GM19025 (cell line): ENCODE results near the gene SETD2.
A peak's percentile ranks its signal among the peaks of the same experiment; 100 is the strongest.

Experiments
- ATAC-seq: cut with Tn5 transposase; IDR thresholded peaks from one replicate; pipeline ENCODE4 v1.9.1; 2021; ENCODE audit warnings: mild to moderate bottlenecking, low read depth, moderate library complexity; ENCODE audit not compliant: unreplicated experiment

The SETD2 gene

GRCh38 chr3:47000922-47001730, 162.8 kb downstream of the SETD2 start:
- ATAC-seq = no peak

- ATAC-seq = no peak
Measured at GRCh38 chr3:47000198-47000815, 163.6 kb downstream of the SETD2 start.

- no peak for ATAC-seq
Measured at GRCh38 chr3:46999516-47000197, 164.3 kb downstream of the SETD2 start.

- ATAC-seq = no peak
Measured at GRCh38 chr3:46998852-46999515, 164.9 kb downstream of the SETD2 start.

- no peak for ATAC-seq
Measured at GRCh38 chr3:46998121-46998851, 165.6 kb downstream of the SETD2 start.

- ATAC-seq = no peak
Measured at GRCh38 chr3:46997453-46998091, 166.3 kb downstream of the SETD2 start.

- no peak for ATAC-seq
Measured at GRCh38 chr3:46996689-46997452, 167.0 kb downstream of the SETD2 start.

GRCh38 chr3:46995901-46996562, 167.9 kb downstream of the SETD2 start:
- no peak for ATAC-seq

GRCh38 chr3:46994801-46995731, 168.8 kb downstream of the SETD2 start:
- ATAC-seq = no peak

GRCh38 chr3:46993986-46994385, 169.9 kb downstream of the SETD2 start:
- ATAC-seq = no peak

- no peak for ATAC-seq
Measured at GRCh38 chr3:46993292-46993691, 170.6 kb downstream of the SETD2 start.

GRCh38 chr3:46992231-46992630, 171.7 kb downstream of the SETD2 start:
- ATAC-seq = no peak

GRCh38 chr3:46991406-46992165, 172.3 kb downstream of the SETD2 start:
- ATAC-seq = no peak

GRCh38 chr3:46990573-46991374, 173.1 kb downstream of the SETD2 start:
- ATAC-seq = peak; percentile 54

- ATAC-seq = no peak
Measured at GRCh38 chr3:46989146-46989810, 174.6 kb downstream of the SETD2 start.
